H1 (cell line): Measurements from ENCODE around the gene AKIRIN2. TPM values are rescaled to one million over a fixed set of nuclear protein-coding genes. Genes with fewer than 3 reads are reported as not detected.

Source experiments
- CTCF ChIA-PET: fragments of 300-600 bp; sonication (Branson Sonifier 250); formaldehyde crosslinking; loops from one replicate; lab custom pipeline; 2021; ENCODE audit not compliant: partially characterized antibody; lab: Charles Lee
- POLR2A ChIA-PET: fragments of 300-600 bp; sonication (Branson Sonifier 250); formaldehyde crosslinking; loops from one replicate; lab custom pipeline; 2021; ENCODE audit warnings: inconsistent platforms; ENCODE audit not compliant: partially characterized antibody; lab: Charles Lee
- DNase-seq, 2 experiments: peaks; one replicate each; pipeline versions ENCODE4 v3.0.0 to v3.0.0-alpha.2; 2010 to 2022; ENCODE audit warnings: low spot score in 2 of 2, low read depth in 1 of 2, mixed read lengths in 1 of 2
- FAIRE-seq: peaks from 2 replicates; lab custom pipeline; 2011; peaks lifted over from hg19 to GRCh38; lab: Jason Lieb, UNC
- H2AFZ ChIP-seq: 2 replicates; pipeline ENCODE4 v1.8.1; 2012; ENCODE audit warnings: low read length, inconsistent platforms
- H2AK5ac ChIP-seq: 2 replicates; pipeline ENCODE4 v1.6.1; 2013; ENCODE audit warnings: low read depth, low read length
- H2BK120ac ChIP-seq: replicated peaks from 2 replicates; pipeline ENCODE3; 2013; ENCODE audit warnings: low read depth, low read length, inconsistent platforms
- H2BK12ac ChIP-seq: 2 replicates; pipeline ENCODE4 v1.6.1; 2013; ENCODE audit warnings: low read depth, low read length
- H2BK15ac ChIP-seq: 2 replicates; pipeline ENCODE4 v1.6.1; 2013; ENCODE audit warnings: low read length
- H2BK20ac ChIP-seq: 2 replicates; pipeline ENCODE4 v1.6.1; 2013; ENCODE audit warnings: low read length
- H2BK5ac ChIP-seq: 2 replicates; pipeline ENCODE4 v1.6.1; 2013; ENCODE audit warnings: low read depth, low read length
- H3K14ac ChIP-seq: 2 replicates; pipeline ENCODE4 v1.6.1; 2013; ENCODE audit warnings: inconsistent platforms; ENCODE audit not compliant: insufficient read length
- H3K18ac ChIP-seq: 2 replicates; pipeline ENCODE4 v1.6.1; 2013; ENCODE audit warnings: low read length; ENCODE audit errors: extremely low read depth
- H3K23ac ChIP-seq: 2 replicates; pipeline ENCODE4 v1.6.1; 2013; ENCODE audit warnings: inconsistent platforms; ENCODE audit not compliant: insufficient read length
- H3K23me2 ChIP-seq: 2 replicates; pipeline ENCODE4 v1.6.1; 2013; ENCODE audit warnings: low read depth, low read length
- H3K27ac ChIP-seq: 2 replicates; pipeline ENCODE4 v1.6.1; 2011; ENCODE audit warnings: low read depth, low read length, inconsistent platforms
- H3K27me3 ChIP-seq, 4 experiments: replicated peaks in 1 of 4; 1 replicate in 1 of 4; 2 replicates in 3 of 4; pipeline versions ENCODE4 v1.6.1 to v1.8.1; 2011 to 2013; ENCODE audit warnings: low read length in 3 of 4, mild to moderate bottlenecking in 3 of 4, inconsistent platforms in 2 of 4, mixed read lengths in 2 of 4, moderate library complexity in 1 of 4; ENCODE audit not compliant: control insufficient read depth in 3 of 4, insufficient read depth in 3 of 4; ENCODE audit errors: extremely low read depth in 1 of 4
- H3K36me3 ChIP-seq, 4 experiments: 2 replicates each; pipeline versions ENCODE4 v1.6.1 to v1.8.1; 2011 to 2013; ENCODE audit warnings: mild to moderate bottlenecking in 4 of 4, low read length in 3 of 4, moderate library complexity in 2 of 4, control low read depth in 1 of 4, inconsistent platforms in 1 of 4; ENCODE audit not compliant: insufficient read depth in 4 of 4, control insufficient read depth in 2 of 4
- H3K4ac ChIP-seq: replicated peaks from 2 replicates; pipeline ENCODE3; 2013; ENCODE audit warnings: low read length, low read depth, mixed read lengths, inconsistent platforms; ENCODE audit not compliant: insufficient read length
- H3K4me1 ChIP-seq, 4 experiments: replicated peaks in 1 of 4; 1 replicate in 1 of 4; 2 replicates in 3 of 4; pipeline versions ENCODE4 v1.6.1 to v1.8.1; 2011 to 2013; ENCODE audit warnings: low read length in 3 of 4, inconsistent platforms in 2 of 4, mixed read lengths in 1 of 4; ENCODE audit not compliant: insufficient read depth in 4 of 4, control insufficient read depth in 3 of 4
- H3K4me2 ChIP-seq, 2 experiments: 2 replicates each; pipeline versions ENCODE4 v1.6.1 to v1.8.1; 2011 to 2013; ENCODE audit warnings: low read depth in 2 of 2, low read length in 2 of 2, control low read depth in 1 of 2, inconsistent platforms in 1 of 2, mild to moderate bottlenecking in 1 of 2; ENCODE audit not compliant: insufficient read depth in 1 of 2
- H3K4me3 ChIP-seq, 4 experiments: fragments of 200-600, 300-600 bp in 1 of 4; sonication (generic), shearing (Covaris generic), sonication (Bioruptor Twin) in 1 of 4; 2 replicates each; pipeline versions ENCODE4 v1.5.1 to v1.8.1; 2011 to 2016; ENCODE audit warnings: low read length in 4 of 4, low read depth in 3 of 4, control low read depth in 2 of 4, inconsistent platforms in 2 of 4, mild to moderate bottlenecking in 2 of 4, mixed read lengths in 1 of 4, moderate library complexity in 1 of 4; ENCODE audit not compliant: insufficient read depth in 2 of 4; ENCODE audit errors: extremely low read depth in 1 of 4
- H3K56ac ChIP-seq: replicated peaks from 2 replicates; pipeline ENCODE3; 2013; ENCODE audit warnings: low read depth, mild to moderate bottlenecking, mixed read lengths, low read length, inconsistent platforms; ENCODE audit not compliant: insufficient read length
- H3K79me1 ChIP-seq: 2 replicates; pipeline ENCODE4 v1.6.1; 2013; ENCODE audit warnings: low read depth, low read length, control low read depth
- H3K79me2 ChIP-seq, 2 experiments: 2 replicates each; pipeline versions ENCODE4 v1.6.1 to v1.8.1; 2012 to 2013; ENCODE audit warnings: low read length in 2 of 2, mild to moderate bottlenecking in 2 of 2, inconsistent platforms in 1 of 2; ENCODE audit not compliant: insufficient read depth in 2 of 2, control insufficient read depth in 1 of 2
- H3K9ac ChIP-seq, 4 experiments: replicated peaks in 1 of 4; 1 replicate in 1 of 4; 2 replicates in 3 of 4; pipeline versions ENCODE4 v1.6.1 to v1.8.1; 2011 to 2013; ENCODE audit warnings: low read depth in 3 of 4, low read length in 3 of 4, control low read depth in 2 of 4, mild to moderate bottlenecking in 2 of 4, moderate library complexity in 2 of 4, inconsistent platforms in 1 of 4; ENCODE audit errors: extremely low read depth in 1 of 4
- H3K9me3 ChIP-seq, 2 experiments: 2 replicates each; pipeline versions ENCODE4 v1.6.1 to v1.8.1; 2012 to 2013; ENCODE audit warnings: mild to moderate bottlenecking in 2 of 2, moderate library complexity in 2 of 2, control low read depth in 1 of 2, inconsistent platforms in 1 of 2, low read depth in 1 of 2, low read length in 1 of 2, mixed read lengths in 1 of 2; ENCODE audit not compliant: insufficient read depth in 2 of 2
- H4K20me1 ChIP-seq, 2 experiments: replicated peaks in 1 of 2; 2 replicates each; pipeline versions ENCODE3 to v1.8.1; 2011 to 2013; ENCODE audit warnings: inconsistent platforms in 2 of 2, low read length in 2 of 2, mild to moderate bottlenecking in 1 of 2; ENCODE audit not compliant: insufficient read depth in 2 of 2, control insufficient read depth in 1 of 2
- H4K5ac ChIP-seq: 2 replicates; pipeline ENCODE4 v1.6.1; 2013; ENCODE audit warnings: low read length, low read depth, mixed read lengths, inconsistent platforms; ENCODE audit not compliant: insufficient read length
- H4K8ac ChIP-seq: 2 replicates; pipeline ENCODE4 v1.8.0; 2013; ENCODE audit warnings: mild to moderate bottlenecking, moderate library complexity, low read length, inconsistent platforms; ENCODE audit not compliant: insufficient read depth; ENCODE audit errors: extremely low read depth
- H4K91ac ChIP-seq: replicated peaks from 2 replicates; pipeline ENCODE3; 2013; ENCODE audit warnings: low read length, mixed read lengths, inconsistent platforms; ENCODE audit not compliant: insufficient read length
- CEBPB ChIP-seq: IDR thresholded peaks from 2 replicates; pipeline ENCODE4 v1.6.1; 2012; ENCODE audit warnings: low read depth, low read length
- CHD2 ChIP-seq: IDR thresholded peaks from 2 replicates; pipeline ENCODE4 v1.6.1; 2012; ENCODE audit warnings: low read length, improper control_type of control experiment
- TAF7 ChIP-seq: optimal IDR thresholded peaks from 2 replicates; pipeline ENCODE3; 2011; ENCODE audit warnings: low read depth, mild to moderate bottlenecking, inconsistent platforms, low read length, moderate library complexity, borderline replicate concordance
- TCF12 ChIP-seq: IDR thresholded peaks from 2 replicates; pipeline ENCODE4 v1.6.1; 2011; ENCODE audit warnings: low read depth, mild to moderate bottlenecking, low read length
- ZNF274 ChIP-seq: IDR thresholded peaks from 2 replicates; pipeline ENCODE4 v1.7.0; 2012; ENCODE audit warnings: low read length, borderline replicate concordance; ENCODE audit errors: extremely low read depth
- WGBS, 2 experiments: shearing (Covaris generic) in 1 of 2; methylation state at CpG; one replicate each; pipeline versions ENCODE4 v1.1.6 to v1.1.7; 2013 to 2015; ENCODE audit warnings: low lambda C conversion rate in 2 of 2, mixed read lengths in 2 of 2, inconsistent platforms in 1 of 2, low coverage in 1 of 2, missing lambda C conversion rate in 1 of 2; ENCODE audit not compliant: insufficient replicate concordance in 2 of 2, insufficient coverage in 1 of 2, insufficient read length in 1 of 2; ENCODE audit errors: extremely low coverage in 1 of 2, missing lambda C conversion rate in 1 of 2; 5-methylcytosine and 5-hydroxymethylcytosine counted together
- polyA plus RNA-seq, 7 experiments: library from polyadenylated mRNA; depleted of rRNA in 3 of 7; stranded (reverse) in 5 of 7; unstranded in 2 of 7; fragments of >200 nt in 5 of 7; fragments of 200-250 nt in 2 of 7; gene quantifications; 1 replicate in 5 of 7; 2 replicates in 1 of 7; 4 replicates in 1 of 7; pipeline versions ENCODE4 v1.2.1 to v1.2.3, GENCODE V29; 2011 to 2013; ENCODE audit warnings: missing spikeins in 2 of 7, mixed read lengths in 2 of 7
- total RNA-seq: library from RNA; stranded (reverse); fragmentation: NEBNext Ultra II Directional; extraction: Animal tissue kit (Norgen Biotek cat#: 25700); gene quantifications from 2 replicates; pipeline ENCODE4 v1.2.1, GENCODE V29; 2021
- TF ChIP-seq, protein P1 (sequence below), 3 experiments: IDR thresholded peaks; 1 replicate in 2 of 3; 2 replicates in 1 of 3; pipeline versions ENCODE4 v1.5.1 to v1.6.1; 2011; ENCODE audit warnings: low read length in 3 of 3, mild to moderate bottlenecking in 3 of 3, inconsistent platforms in 2 of 3, low read depth in 1 of 3, moderate library complexity in 1 of 3; ENCODE audit not compliant: insufficient read depth in 1 of 3; ENCODE audit errors: control extremely low read depth in 1 of 3

The AKIRIN2 gene
- total and polyA plus RNA-seq, 2 of the 8 experiments (the other 6 are each of a cell fraction or from before 2014, with no cell fraction given) = 35.6 to 75.3 TPM

DNA sequence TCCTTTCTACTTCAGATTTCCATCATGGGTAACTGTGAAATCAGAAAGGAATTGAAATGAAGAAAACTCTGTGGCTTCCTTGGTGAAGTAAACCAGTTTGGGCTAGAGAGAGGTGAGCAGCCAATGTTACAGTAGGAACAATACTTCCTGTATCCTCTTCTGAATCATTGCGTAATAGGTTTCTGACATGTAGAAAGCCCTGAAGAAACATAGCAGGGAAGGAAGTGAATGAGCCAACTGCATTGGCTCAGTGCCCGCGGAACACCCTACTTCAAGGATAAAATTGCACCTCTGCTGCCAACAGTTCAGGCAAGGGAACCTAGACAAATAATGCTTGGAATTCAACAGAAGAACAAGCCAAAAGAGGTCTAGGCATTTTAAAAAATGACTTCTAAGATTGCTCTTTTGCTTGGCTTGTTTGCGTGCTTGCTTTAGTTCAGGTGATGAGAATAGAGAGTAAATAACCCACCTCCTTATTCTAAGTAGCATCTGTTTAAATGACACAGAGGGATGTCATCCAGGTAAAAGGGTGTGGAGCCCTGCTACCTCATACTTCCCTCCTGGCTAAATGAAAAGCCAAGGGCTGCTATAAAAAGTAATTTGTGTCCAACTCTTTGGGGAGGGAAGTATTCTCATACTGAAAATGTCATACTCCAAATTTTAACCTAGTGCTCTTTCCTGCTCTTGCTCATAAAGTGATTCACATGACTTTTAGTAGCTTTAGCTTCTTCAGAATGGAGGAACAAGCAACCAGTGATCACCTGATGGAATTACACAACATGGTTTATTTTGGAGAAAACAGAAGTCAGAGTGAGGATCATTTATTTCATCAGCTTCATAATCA, 30.0 kb upstream of the AKIRIN2 start:
- CTCF ChIA-PET = interaction anchor here (0.6 to 1.7 kb wide), 3 partner anchors 8 to 1127 kb away, joined by 3 to 6 read pairs (median 3); no protein-coding TSS in a partner anchor

More for the DNA sequence above, 30.0 kb upstream of the AKIRIN2 start:
- H3K4me2 ChIP-seq = no peak overlapping the region
- no peaks in the 10 kb centered on the region for H3K4me1 ChIP-seq
- no peaks in the 10 kb centered on the region for H4K20me1 ChIP-seq
- TF ChIP-seq TCF12 = no peak
- TF ChIP-seq, protein P1, sequence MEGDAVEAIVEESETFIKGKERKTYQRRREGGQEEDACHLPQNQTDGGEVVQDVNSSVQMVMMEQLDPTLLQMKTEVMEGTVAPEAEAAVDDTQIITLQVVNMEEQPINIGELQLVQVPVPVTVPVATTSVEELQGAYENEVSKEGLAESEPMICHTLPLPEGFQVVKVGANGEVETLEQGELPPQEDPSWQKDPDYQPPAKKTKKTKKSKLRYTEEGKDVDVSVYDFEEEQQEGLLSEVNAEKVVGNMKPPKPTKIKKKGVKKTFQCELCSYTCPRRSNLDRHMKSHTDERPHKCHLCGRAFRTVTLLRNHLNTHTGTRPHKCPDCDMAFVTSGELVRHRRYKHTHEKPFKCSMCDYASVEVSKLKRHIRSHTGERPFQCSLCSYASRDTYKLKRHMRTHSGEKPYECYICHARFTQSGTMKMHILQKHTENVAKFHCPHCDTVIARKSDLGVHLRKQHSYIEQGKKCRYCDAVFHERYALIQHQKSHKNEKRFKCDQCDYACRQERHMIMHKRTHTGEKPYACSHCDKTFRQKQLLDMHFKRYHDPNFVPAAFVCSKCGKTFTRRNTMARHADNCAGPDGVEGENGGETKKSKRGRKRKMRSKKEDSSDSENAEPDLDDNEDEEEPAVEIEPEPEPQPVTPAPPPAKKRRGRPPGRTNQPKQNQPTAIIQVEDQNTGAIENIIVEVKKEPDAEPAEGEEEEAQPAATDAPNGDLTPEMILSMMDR (IDR thresholded peaks at IDR 0.05; ENCODE audit: control extremely low read depth in 1 of 3, insufficient read depth in 1 of 3, low read depth in 1 of 3, low read length in 3 of 3) = no peak
- no peak for TF ChIP-seq ZNF274
- no peak for TF ChIP-seq TAF7
- TF ChIP-seq CHD2 = no peak
- peak; percentile 94 for TF ChIP-seq CEBPB
- DNase-seq = no peak
- no peak overlapping the region for H3K4ac ChIP-seq
- no peak overlapping the region for H3K14ac ChIP-seq
- peaks cover 0 to 10% of the 10 kb centered on the region in 2 experiments; a peak in 2 of 4 replicates for H3K9me3 ChIP-seq
- no peak overlapping the region for H2BK5ac ChIP-seq
- no peak overlapping the region for H4K91ac ChIP-seq
- no peak overlapping the region for H3K9ac ChIP-seq
- no peak overlapping the region for H4K8ac ChIP-seq
- no peaks in the 10 kb centered on the region for H3K23me2 ChIP-seq
- H3K56ac ChIP-seq = no peak overlapping the region
- 87% methylated on average over 4 of the region's 4 CpGs; no CpG with 5 or more reads in 1 of the 2 experiments for WGBS, 2 experiments
- H4K5ac ChIP-seq = no peak overlapping the region
- H3K27ac ChIP-seq = no peak overlapping the region
- no peak overlapping the region for H2BK20ac ChIP-seq
- no peak overlapping the region for H3K18ac ChIP-seq
- H3K27me3 ChIP-seq = no peaks in the 10 kb centered on the region
- H3K4me3 ChIP-seq = no peak overlapping the region
- POLR2A ChIA-PET = no interaction called here
- peak overlapping the region; percentile 11; the same call in 1 of the 2 replicates for H2AFZ ChIP-seq
- no peak overlapping the region for H2BK12ac ChIP-seq
- H3K36me3 ChIP-seq = no peaks in the 10 kb centered on the region
- no peak overlapping the region for H2BK15ac ChIP-seq
- H2AK5ac ChIP-seq = no peak overlapping the region
- no peak for FAIRE-seq
- H2BK120ac ChIP-seq = no peak overlapping the region
- H3K23ac ChIP-seq = no peak overlapping the region
- no peaks in the 10 kb centered on the region for H3K79me2 ChIP-seq
- H3K79me1 ChIP-seq = no peaks in the 10 kb centered on the region
